ENCODE measurements around the gene EME1. TPM values are rescaled to one million over a fixed set of nuclear protein-coding genes. Genes with fewer than 3 reads are reported as not detected.

The EME1 gene, protein sequence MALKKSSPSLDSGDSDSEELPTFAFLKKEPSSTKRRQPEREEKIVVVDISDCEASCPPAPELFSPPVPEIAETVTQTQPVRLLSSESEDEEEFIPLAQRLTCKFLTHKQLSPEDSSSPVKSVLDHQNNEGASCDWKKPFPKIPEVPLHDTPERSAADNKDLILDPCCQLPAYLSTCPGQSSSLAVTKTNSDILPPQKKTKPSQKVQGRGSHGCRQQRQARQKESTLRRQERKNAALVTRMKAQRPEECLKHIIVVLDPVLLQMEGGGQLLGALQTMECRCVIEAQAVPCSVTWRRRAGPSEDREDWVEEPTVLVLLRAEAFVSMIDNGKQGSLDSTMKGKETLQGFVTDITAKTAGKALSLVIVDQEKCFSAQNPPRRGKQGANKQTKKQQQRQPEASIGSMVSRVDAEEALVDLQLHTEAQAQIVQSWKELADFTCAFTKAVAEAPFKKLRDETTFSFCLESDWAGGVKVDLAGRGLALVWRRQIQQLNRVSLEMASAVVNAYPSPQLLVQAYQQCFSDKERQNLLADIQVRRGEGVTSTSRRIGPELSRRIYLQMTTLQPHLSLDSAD
- total RNA-seq (2021; fragmentation: NEBNext Ultra II Directional; extraction: Animal tissue kit (Norgen Biotek cat#: 25700)) (13.3 and 13.9 TPM in 2 replicates), polyA plus RNA-seq (2011; rRNA removed) (13.9 and 16.3 TPM in 2 replicates), polyA minus RNA-seq (2011; rRNA and poly(A)+ RNA removed) (16.0 and 17.8 TPM in 2 replicates)
- polyA plus RNA-seq (2011; cell fraction: cytosol; rRNA removed), result 23.2 TPM
- polyA plus RNA-seq (2011; cell fraction: nucleus; rRNA removed), result 62.4 TPM
- polyA plus RNA-seq (2012, experiment 1 of 2), result 19.3 to 29.0 TPM (median 22.2 TPM) in 4 replicates
- polyA plus RNA-seq (2012, experiment 2 of 2), result 4.9 TPM
- polyA plus RNA-seq (2013, experiment 1 of 2), result 14.5 TPM
- polyA plus RNA-seq (2013, experiment 2 of 2), result 12.3 TPM
- polyA minus RNA-seq (2011; cell fraction: cytosol; rRNA and poly(A)+ RNA removed), result 12.3 TPM
- 28.1 TPM for polyA minus RNA-seq (2011; cell fraction: nucleus; rRNA and poly(A)+ RNA removed)
- long read RNA-seq, experiment 1, partial matches to known transcripts, result 5 of 6 reads
- long read RNA-seq, experiment 1, other reads (novel, unspliced or antisense), result 1 of 6 reads
- long read RNA-seq, experiment 2, partial matches to known transcripts, result 2 of 6 reads
- long read RNA-seq, experiment 2, other reads (novel, unspliced or antisense), result 2 of 6 reads

DNA sequence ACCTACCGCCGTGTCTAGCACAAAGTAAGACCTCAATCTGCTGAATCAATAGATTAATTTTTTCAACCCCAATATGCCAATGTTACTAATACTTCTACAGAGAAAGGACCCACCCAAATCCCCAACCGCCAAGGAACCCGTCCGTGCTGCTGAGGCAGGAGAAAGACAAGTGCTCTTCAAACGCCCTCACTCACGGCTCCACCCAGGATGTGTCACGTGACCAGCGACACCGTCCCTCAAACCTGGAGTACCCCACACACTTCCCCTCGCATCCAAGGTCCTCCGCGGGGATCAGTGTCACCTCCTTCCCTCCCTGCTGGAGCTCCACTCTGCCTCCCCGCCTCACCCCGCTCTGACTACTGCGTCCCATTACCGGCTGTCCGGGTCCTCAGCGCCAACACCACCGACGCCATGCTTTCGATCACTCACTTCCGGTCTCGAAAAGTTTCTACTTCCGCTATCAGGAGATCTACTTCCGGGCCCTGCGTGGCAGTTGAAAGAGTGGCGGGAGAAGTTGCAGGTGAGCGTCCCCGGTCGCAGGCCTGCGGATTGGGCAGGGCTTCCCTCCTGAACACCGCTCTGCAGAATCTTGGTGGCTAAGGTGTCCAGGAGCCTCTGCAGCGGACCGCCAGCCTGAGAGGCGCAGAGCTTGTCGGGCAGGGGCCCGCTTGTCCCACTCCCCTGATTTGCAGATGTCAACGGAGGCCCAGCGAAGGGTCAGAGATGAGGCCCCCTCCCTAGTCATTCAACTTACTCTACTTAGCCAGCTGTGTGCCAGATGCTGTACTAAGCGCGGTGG is at the start of gene EME1, which contains the start of gene MRPL27:
Gene EME1 (plus strand): TSS at position 472 of the 799 bp plus-strand sequence. CDS start 1,980 bp downstream, outside the sequence.
Gene MRPL27 (minus strand): TSS at position 427 of the 799 bp plus-strand sequence. CDS start 14 bp downstream, at position 413.
- H3K9me3 ChIP-seq (ENCODE audit: insufficient read depth in 2 of 2, low read depth in 1 of 2, low read length in 1 of 2), result no peaks in the 10 kb centered on the region
- H3K56ac ChIP-seq (replicated peaks; ENCODE audit: insufficient read length, low read depth, low read length), result peak within 1 kb of the TSS; percentile 82
- peak within 1 kb of the TSS; percentile 96 for H4K8ac ChIP-seq (ENCODE audit: extremely low read depth, insufficient read depth, low read length)
- FAIRE-seq (peak; percentile 32), DNase-seq (ENCODE audit: low read depth in 1 of 2, low spot score in 2 of 2) (peak; percentile 36 to 86)
- H3K4me3 ChIP-seq (ENCODE audit: extremely low read depth in 1 of 4, insufficient read depth in 2 of 4, low read depth in 3 of 4, low read length in 4 of 4), result peak within 1 kb of the TSS; percentile 86 to 97 (median 92)
- H3K18ac ChIP-seq (ENCODE audit: extremely low read depth, low read length), result peak within 1 kb of the TSS; percentile 100
- H2BK120ac ChIP-seq (replicated peaks; ENCODE audit: low read depth, low read length), result no peak within 1 kb of the TSS
- peak within 1 kb of the TSS; percentile 99 for H4K91ac ChIP-seq (replicated peaks; ENCODE audit: insufficient read length, low read length)
- H2BK15ac ChIP-seq (ENCODE audit: low read length), result peak within 1 kb of the TSS; percentile 99; the same call in 1 of the 2 replicates
- no peak within 1 kb of the TSS for H2AK5ac ChIP-seq (ENCODE audit: low read depth, low read length)
- no peaks in the 10 kb centered on the region for H3K27me3 ChIP-seq (replicated peaks in 1 of 4; ENCODE audit: control insufficient read depth in 3 of 4, extremely low read depth in 1 of 4, insufficient read depth in 3 of 4, low read length in 3 of 4)
- H2BK12ac ChIP-seq (ENCODE audit: low read depth, low read length), result peak within 1 kb of the TSS; percentile 98
- peaks cover 0 to 9% (median under 1%) of the 10 kb centered on the region in 4 experiments; a peak in 2 of 7 replicates for H3K4me1 ChIP-seq (replicated peaks in 1 of 4; ENCODE audit: control insufficient read depth in 3 of 4, insufficient read depth in 4 of 4, low read length in 3 of 4)
- POLR2A ChIA-PET (ENCODE audit: partially characterized antibody), result interaction anchor here (0.6 to 27.4 kb wide), 4 partner anchors 6 to 67 kb away, joined by 3 to 313 read pairs (median 158); partner anchors contain the start of genes EME1, LRRC59 and MRPL27
- H3K79me2 ChIP-seq (ENCODE audit: control insufficient read depth in 1 of 2, insufficient read depth in 2 of 2, low read length in 2 of 2), result peaks cover 0 to 17% of the 10 kb centered on the region in 2 experiments; a peak in 2 of 4 replicates
- peak within 1 kb of the TSS; percentile 99 for H4K5ac ChIP-seq (ENCODE audit: insufficient read length, low read depth, low read length)
- peak within 1 kb of the TSS; percentile 99 for H2AFZ ChIP-seq (ENCODE audit: low read length)
- WGBS, 2 experiments (ENCODE audit: extremely low coverage in 1 of 2, insufficient coverage in 1 of 2, insufficient read length in 1 of 2, insufficient replicate concordance in 2 of 2, low coverage in 1 of 2, low lambda C conversion rate in 2 of 2, missing lambda C conversion rate in 1 of 2), result 3% methylated on average over 42 of the region's 42 CpGs; no CpG with 5 or more reads in 1 of the 2 experiments
- peaks cover 7 to 29% (median 18%) of the 10 kb centered on the region in 4 experiments; a peak in 7 of 8 replicates for H3K36me3 ChIP-seq (ENCODE audit: control insufficient read depth in 2 of 4, insufficient read depth in 4 of 4, low read length in 3 of 4)
- CTCF ChIA-PET (ENCODE audit: partially characterized antibody), result interaction anchor here (1.0 to 3.3 kb wide), 4 partner anchors 11 to 163 kb away, joined by 3 to 15 read pairs (median 8); partner anchors contain the start of gene LRRC59
- peak within 1 kb of the TSS; percentile 55 to 96 (median 94) for H3K9ac ChIP-seq (replicated peaks in 1 of 4; ENCODE audit: extremely low read depth in 1 of 4, low read depth in 3 of 4, low read length in 3 of 4)
- no peak within 1 kb of the TSS for H3K14ac ChIP-seq (ENCODE audit: insufficient read length)
- H3K4ac ChIP-seq (replicated peaks; ENCODE audit: insufficient read length, low read depth, low read length), result no peak within 1 kb of the TSS
- peaks cover 2 to 4% of the 10 kb centered on the region in 2 experiments for H4K20me1 ChIP-seq (replicated peaks in 1 of 2; ENCODE audit: control insufficient read depth in 1 of 2, insufficient read depth in 2 of 2, low read length in 2 of 2)
- H3K23me2 ChIP-seq (ENCODE audit: low read depth, low read length), result peaks cover 4% of the 10 kb centered on the region; the same call in 1 of the 2 replicates
- peak within 1 kb of the TSS; percentile 97 for H3K27ac ChIP-seq (ENCODE audit: low read depth, low read length)
- H3K79me1 ChIP-seq (ENCODE audit: low read depth, low read length), result no peaks in the 10 kb centered on the region; the same call in 1 of the 2 replicates
- peak within 1 kb of the TSS; percentile 100 for H2BK5ac ChIP-seq (ENCODE audit: low read depth, low read length)
- H2BK20ac ChIP-seq (ENCODE audit: low read length), result peak within 1 kb of the TSS; percentile 95; the same call in 1 of the 2 replicates
- no peak within 1 kb of the TSS for H3K23ac ChIP-seq (ENCODE audit: insufficient read length)
- peak within 1 kb of the TSS; percentile 61 to 79 for H3K4me2 ChIP-seq (ENCODE audit: insufficient read depth in 1 of 2, low read depth in 2 of 2, low read length in 2 of 2)
- TF ChIP-seq GABPA (IDR thresholded peaks at IDR 0.05; ENCODE audit: borderline replicate concordance, insufficient read depth, low read length) (peak; percentile 92), TAF7 (optimal IDR thresholded peaks at IDR 0.05; ENCODE audit: borderline replicate concordance, low read depth, low read length) (peak; percentile 49), EGR1 (IDR thresholded peaks at IDR 0.05; ENCODE audit: borderline replicate concordance, low read depth, low read length) (peak; percentile 58; the same call in 1 of the 2 replicates), JUN (IDR thresholded peaks at IDR 0.05; ENCODE audit: low read depth, low read length) (no peak), KDM5A (IDR thresholded peaks at IDR 0.05; ENCODE audit: low read length) (peak; percentile 76)

Data from H1 (cell line).